Loucy (cell line): ENCODE results near the gene POC1A.

Experiments
- H2AFZ ChIP-seq: fragments of 200-600 bp; sonication (generic); 2 replicates; pipeline ENCODE4 v1.6.0; 2016; ENCODE audit warnings: antibody characterized with exemption, mild to moderate bottlenecking, low read length, moderate library complexity
- H3F3A ChIP-seq: fragments of 200-600 bp; 2 replicates; pipeline ENCODE4 v1.6.0; 2016; ENCODE audit warnings: antibody characterized with exemption, low read depth, mild to moderate bottlenecking
- H3K27me3 ChIP-seq: fragments of 200-600 bp; sonication (generic); 2 replicates; pipeline ENCODE4 v1.6.1; 2014; ENCODE audit warnings: low read length, mild to moderate bottlenecking; ENCODE audit not compliant: insufficient read depth, poor library complexity, severe bottlenecking
- H3K36me3 ChIP-seq: fragments of 200-600 bp; sonication (generic); 2 replicates; pipeline ENCODE4 v1.6.1; 2016; ENCODE audit warnings: low read length; ENCODE audit not compliant: insufficient read depth
- H3K4me1 ChIP-seq: fragments of 200-600 bp; sonication (generic); 2 replicates; pipeline ENCODE4 v1.5.1; 2014; ENCODE audit warnings: low read length, mild to moderate bottlenecking; ENCODE audit not compliant: insufficient read depth, poor library complexity, severe bottlenecking
- H3K4me2 ChIP-seq: fragments of 200-600 bp; sonication (generic); 2 replicates; pipeline ENCODE4 v1.6.0; 2014; ENCODE audit warnings: antibody characterized with exemption, low read length, low read depth, mild to moderate bottlenecking; ENCODE audit not compliant: poor library complexity, severe bottlenecking
- H3K4me3 ChIP-seq: fragments of 200-600 bp; sonication (generic); 2 replicates; pipeline ENCODE4 v1.5.1; 2014; ENCODE audit warnings: low read length, mild to moderate bottlenecking, mixed read lengths; ENCODE audit not compliant: poor library complexity, severe bottlenecking
- H3K79me2 ChIP-seq: fragments of 200-600 bp; sonication (generic); 2 replicates; pipeline ENCODE4 v1.6.1; 2014; ENCODE audit warnings: low read length; ENCODE audit not compliant: insufficient read depth
- H3K9ac ChIP-seq: fragments of 200-600 bp; sonication (generic); 2 replicates; pipeline ENCODE4 v1.6.0; 2014; ENCODE audit warnings: mild to moderate bottlenecking, low read depth, low read length, moderate library complexity; ENCODE audit not compliant: poor library complexity, severe bottlenecking
- H3K9me2 ChIP-seq: fragments of 200-600 bp; sonication (generic); replicated peaks from 2 replicates; pipeline ENCODE4 v1.6.1; 2016; ENCODE audit warnings: low read depth, low read length, mixed read lengths
- H3K9me3 ChIP-seq: fragments of 200-600 bp; sonication (generic); 2 replicates; pipeline ENCODE4 v1.6.1; 2014; ENCODE audit warnings: mild to moderate bottlenecking, antibody characterized with exemption, low read length, low read depth; ENCODE audit not compliant: insufficient read depth
- H4K20me1 ChIP-seq: fragments of 200-600 bp; sonication (generic); 2 replicates; pipeline ENCODE4 v1.6.0; 2014; ENCODE audit warnings: antibody characterized with exemption, low read length, mild to moderate bottlenecking; ENCODE audit not compliant: insufficient read depth, poor library complexity, severe bottlenecking
- EZH2phosphoT487 ChIP-seq: fragments of 200-600 bp; IDR thresholded peaks from 2 replicates; pipeline ENCODE4 v1.6.1; 2018; ENCODE audit warnings: antibody characterized with exemption, mild to moderate bottlenecking, moderate library complexity, borderline replicate concordance
- TF ChIP-seq, protein P1 (sequence below): fragments of 200-600 bp; sonication (generic); conservative IDR thresholded peaks from 2 replicates; pipeline ENCODE4 v1.5.1; 2014; ENCODE audit warnings: mild to moderate bottlenecking, antibody characterized with exemption, low read length

Gene POC1A

GRCh38 chr3:52177701-52178042 lies 23.4 kb upstream of the POC1A start:
- Histone ChIP-seq H3K36me3 (no peaks in the 10 kb centered on the region), H3K4me1 (peaks cover 4% of the 10 kb centered on the region), H2AFZ (no peak overlapping the region), H3K27me3 (no peaks in the 10 kb centered on the region), H3K4me3 (no peak overlapping the region), H3K4me2 (no peak overlapping the region), H3K9ac (no peak overlapping the region), H3K9me3 (no peaks in the 10 kb centered on the region), H3F3A (no peaks in the 10 kb centered on the region), H4K20me1 (no peaks in the 10 kb centered on the region), H3K9me2 (no peaks in the 10 kb centered on the region), H3K79me2 (no peaks in the 10 kb centered on the region)
- TF ChIP-seq EZH2phosphoT487, result no peak
- TF ChIP-seq, protein P1, sequence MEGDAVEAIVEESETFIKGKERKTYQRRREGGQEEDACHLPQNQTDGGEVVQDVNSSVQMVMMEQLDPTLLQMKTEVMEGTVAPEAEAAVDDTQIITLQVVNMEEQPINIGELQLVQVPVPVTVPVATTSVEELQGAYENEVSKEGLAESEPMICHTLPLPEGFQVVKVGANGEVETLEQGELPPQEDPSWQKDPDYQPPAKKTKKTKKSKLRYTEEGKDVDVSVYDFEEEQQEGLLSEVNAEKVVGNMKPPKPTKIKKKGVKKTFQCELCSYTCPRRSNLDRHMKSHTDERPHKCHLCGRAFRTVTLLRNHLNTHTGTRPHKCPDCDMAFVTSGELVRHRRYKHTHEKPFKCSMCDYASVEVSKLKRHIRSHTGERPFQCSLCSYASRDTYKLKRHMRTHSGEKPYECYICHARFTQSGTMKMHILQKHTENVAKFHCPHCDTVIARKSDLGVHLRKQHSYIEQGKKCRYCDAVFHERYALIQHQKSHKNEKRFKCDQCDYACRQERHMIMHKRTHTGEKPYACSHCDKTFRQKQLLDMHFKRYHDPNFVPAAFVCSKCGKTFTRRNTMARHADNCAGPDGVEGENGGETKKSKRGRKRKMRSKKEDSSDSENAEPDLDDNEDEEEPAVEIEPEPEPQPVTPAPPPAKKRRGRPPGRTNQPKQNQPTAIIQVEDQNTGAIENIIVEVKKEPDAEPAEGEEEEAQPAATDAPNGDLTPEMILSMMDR, result no peak

DNA sequence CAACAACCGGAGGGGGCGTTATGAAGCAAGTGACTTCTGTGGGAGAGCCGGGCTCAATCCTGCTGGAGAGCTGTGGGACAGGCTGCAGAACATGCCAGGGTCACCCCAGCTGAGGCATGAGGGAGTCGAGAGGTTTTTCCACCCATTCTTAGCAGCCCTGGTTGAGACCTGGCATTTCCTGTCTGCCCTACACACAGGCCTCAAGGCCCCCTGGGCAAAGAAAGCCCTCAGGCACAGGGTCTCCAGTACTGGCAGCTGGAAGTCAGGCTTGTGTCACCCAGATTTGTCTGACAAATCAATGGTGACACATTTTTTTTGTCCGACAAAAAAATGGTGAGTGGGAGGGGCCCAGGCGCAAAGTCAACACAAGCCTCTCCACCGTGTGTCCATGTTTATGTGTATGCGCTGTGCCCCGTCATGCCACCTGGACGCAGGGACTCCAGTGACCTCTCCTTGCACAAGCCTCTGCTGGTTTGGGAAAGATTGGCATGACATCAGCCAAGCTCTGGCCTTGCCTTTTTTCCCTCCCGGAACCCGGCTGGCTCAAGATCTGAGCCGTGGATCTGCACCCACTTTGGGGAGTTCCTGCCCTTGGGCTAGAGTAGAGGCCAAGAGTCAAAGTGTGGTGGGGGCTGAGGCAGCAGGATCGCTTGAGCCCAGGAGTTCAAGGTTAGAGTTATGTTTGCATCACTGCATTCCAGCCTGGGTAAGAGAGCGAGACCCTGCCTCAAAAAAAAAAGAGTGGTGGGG lies 22.9 kb upstream of the POC1A start:
- peaks cover 4% of the 10 kb centered on the region for H3K4me1 ChIP-seq
- no peak overlapping the region for H2AFZ ChIP-seq
- no peak overlapping the region for H3K4me3 ChIP-seq
- no peaks in the 10 kb centered on the region for H3K9me2 ChIP-seq
- no peaks in the 10 kb centered on the region for H3K9me3 ChIP-seq
- no peaks in the 10 kb centered on the region for H3K79me2 ChIP-seq
- no peaks in the 10 kb centered on the region for H3K36me3 ChIP-seq
- H3K27me3 ChIP-seq, result no peaks in the 10 kb centered on the region
- H3F3A ChIP-seq, result no peaks in the 10 kb centered on the region
- no peak overlapping the region for H3K9ac ChIP-seq
- no peaks in the 10 kb centered on the region for H4K20me1 ChIP-seq
- no peak overlapping the region for H3K4me2 ChIP-seq
- no peak for TF ChIP-seq EZH2phosphoT487
- TF ChIP-seq, protein P1, result no peak

- H3K9me3 ChIP-seq, result no peaks in the 10 kb centered on the region
- no peaks in the 10 kb centered on the region for H3K36me3 ChIP-seq
- H4K20me1 ChIP-seq, result no peaks in the 10 kb centered on the region
- H3K9me2 ChIP-seq, result no peaks in the 10 kb centered on the region
- H3K27me3 ChIP-seq, result no peaks in the 10 kb centered on the region
- H3K9ac ChIP-seq, result no peak overlapping the region
- peaks cover 4% of the 10 kb centered on the region for H3K4me1 ChIP-seq
- no peak overlapping the region for H2AFZ ChIP-seq
- no peaks in the 10 kb centered on the region for H3K79me2 ChIP-seq
- TF ChIP-seq EZH2phosphoT487, result no peak
- TF ChIP-seq, protein P1, result no peak
- H3K4me3 ChIP-seq, result no peak overlapping the region
- no peak overlapping the region for H3K4me2 ChIP-seq
- H3F3A ChIP-seq, result no peaks in the 10 kb centered on the region
These were observed 22.0 kb upstream of the POC1A start for GRCh38 chr3:52176180-52176752.
